ENCODE measurements around the gene SEC61A2.

- TF ChIP-seq CTCF (IDR thresholded peaks at IDR 0.05; ENCODE audit: insufficient read depth, low read depth, low read length) = no peak
- no peak for TF ChIP-seq EZH2 (IDR thresholded peaks at IDR 0.05; ENCODE audit: insufficient read depth, low read length)
Observed at GRCh38 chr10:12091421-12091820, 38.1 kb upstream of the SEC61A2 start.
